ENCODE results near the gene CAPS. TPM values are rescaled to one million over a fixed set of nuclear protein-coding genes. Genes with fewer than 3 reads are reported as not detected.

Gene CAPS
- total RNA-seq, 6 experiments from 2014 or later: 2.2 to 2.7 (median 2.3) TPM

DNA sequence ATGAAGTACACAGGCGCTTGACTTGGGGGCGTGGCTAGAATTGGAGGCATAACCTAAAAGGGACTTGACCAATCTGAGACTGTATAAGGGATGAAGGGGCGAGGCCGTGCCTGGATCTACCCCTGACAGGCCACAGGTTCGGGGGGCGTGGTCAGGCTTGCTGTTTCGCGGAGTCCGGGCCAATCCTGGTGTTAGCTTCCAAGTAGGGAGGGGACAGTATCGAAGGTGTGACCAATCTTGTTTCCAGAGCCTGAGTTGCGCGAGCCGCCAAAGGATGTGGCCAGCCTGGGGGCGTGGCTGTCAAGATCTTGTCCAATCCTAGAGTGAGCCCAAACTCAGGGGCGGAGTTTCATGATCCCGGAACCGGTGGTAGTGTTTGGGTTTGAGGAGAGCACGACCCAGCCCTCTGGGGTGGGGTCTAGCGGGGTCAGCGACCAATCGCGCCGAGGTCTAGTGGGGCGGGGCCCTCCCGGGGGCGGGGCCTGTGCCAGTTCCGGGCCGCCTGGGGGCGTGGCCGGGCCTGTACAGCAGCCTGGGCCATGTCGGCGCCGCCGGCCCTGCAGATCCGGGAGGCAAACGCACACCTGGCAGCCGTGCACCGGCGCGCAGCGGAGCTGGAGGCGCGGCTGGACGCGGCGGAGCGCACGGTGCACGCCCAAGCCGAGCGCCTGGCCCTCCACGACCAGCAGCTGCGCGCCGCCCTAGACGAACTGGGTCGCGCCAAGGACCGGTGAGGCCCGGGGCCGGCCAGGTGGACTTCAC, 9.5 kb upstream of the CAPS start, which contains the start of gene VMAC:
Gene VMAC (plus strand): TSS at position 521 of the 762 bp plus-strand sequence. CDS start 19 bp downstream, at position 540.
- H3K27me3 Mint-ChIP-seq (ENCODE audit: insufficient read depth): peaks cover 7% of the 10 kb centered on the region
- TF ChIP-seq, protein P1, sequence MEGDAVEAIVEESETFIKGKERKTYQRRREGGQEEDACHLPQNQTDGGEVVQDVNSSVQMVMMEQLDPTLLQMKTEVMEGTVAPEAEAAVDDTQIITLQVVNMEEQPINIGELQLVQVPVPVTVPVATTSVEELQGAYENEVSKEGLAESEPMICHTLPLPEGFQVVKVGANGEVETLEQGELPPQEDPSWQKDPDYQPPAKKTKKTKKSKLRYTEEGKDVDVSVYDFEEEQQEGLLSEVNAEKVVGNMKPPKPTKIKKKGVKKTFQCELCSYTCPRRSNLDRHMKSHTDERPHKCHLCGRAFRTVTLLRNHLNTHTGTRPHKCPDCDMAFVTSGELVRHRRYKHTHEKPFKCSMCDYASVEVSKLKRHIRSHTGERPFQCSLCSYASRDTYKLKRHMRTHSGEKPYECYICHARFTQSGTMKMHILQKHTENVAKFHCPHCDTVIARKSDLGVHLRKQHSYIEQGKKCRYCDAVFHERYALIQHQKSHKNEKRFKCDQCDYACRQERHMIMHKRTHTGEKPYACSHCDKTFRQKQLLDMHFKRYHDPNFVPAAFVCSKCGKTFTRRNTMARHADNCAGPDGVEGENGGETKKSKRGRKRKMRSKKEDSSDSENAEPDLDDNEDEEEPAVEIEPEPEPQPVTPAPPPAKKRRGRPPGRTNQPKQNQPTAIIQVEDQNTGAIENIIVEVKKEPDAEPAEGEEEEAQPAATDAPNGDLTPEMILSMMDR (IDR thresholded peaks at IDR 0.05): no peak
- no peaks in the 10 kb centered on the region for H3K9me3 Mint-ChIP-seq
- H3K4me1 Mint-ChIP-seq (ENCODE audit: low read depth): peaks cover 12% of the 10 kb centered on the region
- peak within 1 kb of the TSS; percentile 96 for H3K4me3 Mint-ChIP-seq
- DNase-seq: peak; percentile 100
- H3K36me3 Mint-ChIP-seq (ENCODE audit: low read depth): peaks cover 16% of the 10 kb centered on the region
- peak within 1 kb of the TSS; percentile 99 for H3K27ac Mint-ChIP-seq

DNA sequence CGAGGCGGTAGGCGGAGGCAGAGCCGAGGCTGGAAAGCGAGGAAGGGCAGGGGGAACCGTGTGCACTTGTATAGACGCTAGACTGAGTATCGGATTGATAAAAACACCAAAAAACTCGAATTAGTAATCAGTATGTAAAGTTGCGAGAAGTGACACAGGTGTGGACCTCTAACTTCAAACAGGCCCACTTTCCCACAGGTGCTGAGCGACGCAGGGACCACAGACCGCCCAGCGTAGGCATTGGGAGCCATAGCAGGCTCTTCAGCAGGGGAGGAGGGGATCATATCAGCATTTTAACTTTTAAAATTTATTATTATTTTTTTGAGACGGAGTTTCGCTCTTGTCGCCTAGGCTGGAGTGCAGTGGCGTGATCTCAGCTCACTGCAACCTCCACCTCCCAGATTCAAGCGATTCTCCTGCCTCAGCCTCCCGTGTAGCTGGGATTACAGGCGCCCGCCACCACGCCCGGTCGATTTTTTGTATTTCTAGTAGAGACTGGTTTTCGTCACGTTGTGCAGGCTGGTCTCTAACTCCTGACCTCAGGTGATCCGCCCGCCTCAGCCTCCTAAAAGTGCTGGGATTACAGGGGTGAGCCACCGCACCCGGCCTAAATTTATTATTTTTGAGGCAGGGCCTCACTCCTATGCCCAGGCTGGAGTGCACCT, 8.8 kb upstream of the CAPS start:
- H3K9me3 Mint-ChIP-seq: no peaks in the 10 kb centered on the region
- no peak overlapping the region for H3K27ac Mint-ChIP-seq
- no peak for DNase-seq
- H3K4me1 Mint-ChIP-seq (ENCODE audit: low read depth): peaks cover 12% of the 10 kb centered on the region
- TF ChIP-seq, protein P1 (IDR thresholded peaks at IDR 0.05): no peak
- H3K36me3 Mint-ChIP-seq (ENCODE audit: low read depth): peaks cover 11% of the 10 kb centered on the region
- peak overlapping the region; percentile 96 for H3K4me3 Mint-ChIP-seq
- peaks cover 7% of the 10 kb centered on the region for H3K27me3 Mint-ChIP-seq (ENCODE audit: insufficient read depth)

DNA sequence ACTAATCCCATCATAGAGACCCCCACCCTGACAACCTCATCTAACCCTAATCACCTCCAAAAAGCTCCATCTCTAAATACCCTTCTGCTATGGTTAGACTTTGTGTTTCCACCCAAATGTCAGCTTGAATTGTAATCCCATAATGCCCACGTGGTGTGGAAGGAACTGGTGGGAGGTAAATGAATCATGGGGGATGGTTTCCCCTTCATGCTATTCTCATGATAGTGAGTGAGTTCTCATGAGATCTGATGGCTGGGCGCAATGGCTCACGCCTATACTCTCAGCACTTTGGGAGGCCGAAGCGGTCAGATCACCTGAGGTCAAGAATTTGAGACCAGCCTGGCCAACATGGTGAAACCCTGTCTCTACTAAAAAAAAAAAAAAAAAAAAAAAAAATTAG, 6.8 kb upstream of the CAPS start:
- Mint-ChIP-seq H3K9me3 (no peaks in the 10 kb centered on the region), H3K36me3 (ENCODE audit: low read depth) (peaks cover 5% of the 10 kb centered on the region; the same call in 1 of the 2 replicates), H3K27me3 (ENCODE audit: insufficient read depth) (peaks cover 7% of the 10 kb centered on the region), H3K4me1 (ENCODE audit: low read depth) (peaks cover 6% of the 10 kb centered on the region; the same call in 1 of the 2 replicates), H3K27ac (no peak overlapping the region), H3K4me3 (no peak overlapping the region)
- TF ChIP-seq, protein P1 (IDR thresholded peaks at IDR 0.05): no peak
- no peak for DNase-seq

DNA sequence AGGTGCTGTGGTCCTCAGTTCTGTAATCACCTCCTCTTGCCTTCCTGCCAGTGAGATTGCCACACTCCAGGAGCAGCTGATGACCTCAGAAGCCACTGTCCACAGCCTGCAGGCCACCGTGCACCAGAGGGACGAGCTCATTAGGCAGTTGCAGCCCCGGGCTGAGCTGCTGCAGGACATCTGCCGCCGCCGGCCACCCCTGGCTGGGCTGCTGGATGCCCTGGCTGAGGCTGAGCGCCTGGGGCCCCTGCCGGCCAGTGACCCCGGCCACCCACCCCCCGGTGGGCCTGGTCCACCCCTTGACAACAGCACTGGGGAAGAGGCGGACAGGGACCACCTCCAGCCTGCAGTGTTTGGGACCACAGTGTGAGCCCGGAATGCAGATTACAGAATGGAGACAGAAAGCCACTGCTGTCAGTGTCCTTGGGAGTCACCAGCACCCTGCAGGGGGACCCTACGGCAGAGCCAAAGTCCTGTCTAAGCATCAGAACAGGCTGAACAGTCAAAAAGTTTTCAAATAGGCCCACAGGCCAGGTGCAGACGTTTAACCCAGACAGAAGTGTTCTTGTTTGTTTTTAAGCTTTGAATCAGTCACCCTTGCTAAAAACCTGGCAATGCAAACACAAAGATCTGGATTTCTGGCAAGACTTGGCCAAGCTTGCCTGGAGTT, 5.1 kb upstream of the CAPS start:
- TF ChIP-seq, protein P1 (IDR thresholded peaks at IDR 0.05): no peak
- H3K4me1 Mint-ChIP-seq (ENCODE audit: low read depth): peaks cover 3% of the 10 kb centered on the region; the same call in 1 of the 2 replicates
- H3K9me3 Mint-ChIP-seq: no peaks in the 10 kb centered on the region
- no peak overlapping the region for H3K27ac Mint-ChIP-seq
- DNase-seq: no peak
- no peak overlapping the region for H3K4me3 Mint-ChIP-seq
- peaks cover 5% of the 10 kb centered on the region; the same call in 1 of the 2 replicates for H3K36me3 Mint-ChIP-seq (ENCODE audit: low read depth)
- peaks cover 5% of the 10 kb centered on the region for H3K27me3 Mint-ChIP-seq (ENCODE audit: insufficient read depth)

DNA sequence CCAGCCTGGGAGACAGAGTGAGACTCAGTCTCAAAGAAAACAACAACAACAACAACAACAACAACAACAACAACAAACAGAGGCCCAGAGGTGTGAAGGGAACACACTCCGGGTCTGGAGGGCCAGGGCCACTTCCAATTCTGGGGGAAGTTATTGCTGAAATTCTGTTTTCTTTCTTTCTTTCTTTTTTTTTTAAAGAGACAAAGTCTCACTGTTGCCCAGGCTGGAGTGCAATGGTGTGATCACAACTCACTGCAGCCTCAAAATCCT, 3.5 kb upstream of the CAPS start:
- DNase-seq: no peak
- Mint-ChIP-seq H3K36me3 (ENCODE audit: low read depth) (peaks cover 5% of the 10 kb centered on the region; the same call in 1 of the 2 replicates), H3K9me3 (no peaks in the 10 kb centered on the region), H3K4me3 (no peak overlapping the region), H3K4me1 (ENCODE audit: low read depth) (peaks cover 7% of the 10 kb centered on the region; the same call in 1 of the 2 replicates), H3K27ac (no peak overlapping the region), H3K27me3 (ENCODE audit: insufficient read depth) (peaks cover 1% of the 10 kb centered on the region)
- TF ChIP-seq, protein P1 (IDR thresholded peaks at IDR 0.05): no peak

Measured in HFFc6 (cell line).